Uterus (tissue), 2 donors: ENCODE measurements around the gene PCDH9.

ENCODE experiments used
- CTCF ChIP-seq, 4 experiments: fragments of 200-600 bp in 2 of 4; fragments of 450-650 bp in 2 of 4; sonication (generic) in 2 of 4; IDR thresholded peaks; one replicate each; pipeline ENCODE4 v1.5.1; 2016 to 2019; ENCODE audit warnings: antibody characterized with exemption in 4 of 4, mild to moderate bottlenecking in 2 of 4, moderate library complexity in 1 of 4
- POLR2A ChIP-seq, 2 donors: fragments of 450-650 bp; IDR thresholded peaks; one replicate each; pipeline ENCODE4 v1.6.1; 2016; ENCODE audit warnings: antibody characterized with exemption in 2 of 2, mild to moderate bottlenecking in 1 of 2, moderate library complexity in 1 of 2

GRCh38 chr13:67036699-67037457 is 193.3 kb downstream of the PCDH9 start:
- no peak for TF ChIP-seq CTCF (IDR thresholded peaks at IDR 0.05)
- no peak for TF ChIP-seq POLR2A (IDR thresholded peaks at IDR 0.05)
